Measurements from ENCODE around the gene KLHL6.

DNA sequence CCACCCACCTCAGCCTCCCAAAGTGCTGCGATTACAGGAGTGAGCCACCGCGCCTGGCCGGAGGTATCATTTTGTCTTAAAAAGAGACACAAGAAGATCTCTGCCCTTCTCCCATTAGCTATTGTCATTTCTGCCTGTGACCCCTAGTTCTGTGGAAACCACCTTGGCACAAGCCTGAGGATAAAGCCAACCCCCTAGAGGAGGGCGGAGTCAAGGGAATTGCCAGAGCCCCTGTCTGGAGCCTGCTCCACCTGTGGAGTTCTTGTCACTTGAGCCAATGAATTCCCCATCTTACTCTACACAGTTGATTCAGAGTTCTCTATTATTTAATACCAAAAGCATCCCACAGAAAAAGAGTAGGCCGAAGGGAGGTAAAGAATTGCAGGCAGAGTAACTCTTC lies 34.9 kb upstream of the KLHL6 start:
- TF ChIP-seq, protein P1, sequence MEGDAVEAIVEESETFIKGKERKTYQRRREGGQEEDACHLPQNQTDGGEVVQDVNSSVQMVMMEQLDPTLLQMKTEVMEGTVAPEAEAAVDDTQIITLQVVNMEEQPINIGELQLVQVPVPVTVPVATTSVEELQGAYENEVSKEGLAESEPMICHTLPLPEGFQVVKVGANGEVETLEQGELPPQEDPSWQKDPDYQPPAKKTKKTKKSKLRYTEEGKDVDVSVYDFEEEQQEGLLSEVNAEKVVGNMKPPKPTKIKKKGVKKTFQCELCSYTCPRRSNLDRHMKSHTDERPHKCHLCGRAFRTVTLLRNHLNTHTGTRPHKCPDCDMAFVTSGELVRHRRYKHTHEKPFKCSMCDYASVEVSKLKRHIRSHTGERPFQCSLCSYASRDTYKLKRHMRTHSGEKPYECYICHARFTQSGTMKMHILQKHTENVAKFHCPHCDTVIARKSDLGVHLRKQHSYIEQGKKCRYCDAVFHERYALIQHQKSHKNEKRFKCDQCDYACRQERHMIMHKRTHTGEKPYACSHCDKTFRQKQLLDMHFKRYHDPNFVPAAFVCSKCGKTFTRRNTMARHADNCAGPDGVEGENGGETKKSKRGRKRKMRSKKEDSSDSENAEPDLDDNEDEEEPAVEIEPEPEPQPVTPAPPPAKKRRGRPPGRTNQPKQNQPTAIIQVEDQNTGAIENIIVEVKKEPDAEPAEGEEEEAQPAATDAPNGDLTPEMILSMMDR (IDR thresholded peaks at IDR 0.05): no peak
- no peak for TF ChIP-seq ZFX (IDR thresholded peaks at IDR 0.05; ENCODE audit: borderline replicate concordance)
